ENCODE data around the gene ASB18.

DNA sequence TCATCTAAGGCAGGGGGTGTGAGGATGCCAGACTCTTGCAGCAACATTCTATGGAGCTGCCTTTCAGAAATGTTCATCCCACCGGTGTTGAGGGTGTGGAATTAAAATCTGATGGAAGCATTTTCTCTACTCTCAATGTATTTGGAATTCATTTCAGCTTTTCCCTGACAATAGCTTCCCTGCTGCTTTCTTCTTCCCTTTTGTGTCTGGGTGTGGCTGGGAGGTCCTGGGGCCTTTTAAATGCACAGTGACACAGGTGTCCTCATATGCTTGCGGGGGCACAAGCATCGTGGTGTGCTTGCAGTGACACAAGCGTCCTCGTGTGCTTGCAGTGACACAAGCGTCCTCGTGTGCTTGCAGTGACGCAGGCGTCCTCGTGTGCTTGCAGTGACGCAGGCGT is 43.4 kb upstream of the ASB18 start:
- TF ChIP-seq, protein P1, sequence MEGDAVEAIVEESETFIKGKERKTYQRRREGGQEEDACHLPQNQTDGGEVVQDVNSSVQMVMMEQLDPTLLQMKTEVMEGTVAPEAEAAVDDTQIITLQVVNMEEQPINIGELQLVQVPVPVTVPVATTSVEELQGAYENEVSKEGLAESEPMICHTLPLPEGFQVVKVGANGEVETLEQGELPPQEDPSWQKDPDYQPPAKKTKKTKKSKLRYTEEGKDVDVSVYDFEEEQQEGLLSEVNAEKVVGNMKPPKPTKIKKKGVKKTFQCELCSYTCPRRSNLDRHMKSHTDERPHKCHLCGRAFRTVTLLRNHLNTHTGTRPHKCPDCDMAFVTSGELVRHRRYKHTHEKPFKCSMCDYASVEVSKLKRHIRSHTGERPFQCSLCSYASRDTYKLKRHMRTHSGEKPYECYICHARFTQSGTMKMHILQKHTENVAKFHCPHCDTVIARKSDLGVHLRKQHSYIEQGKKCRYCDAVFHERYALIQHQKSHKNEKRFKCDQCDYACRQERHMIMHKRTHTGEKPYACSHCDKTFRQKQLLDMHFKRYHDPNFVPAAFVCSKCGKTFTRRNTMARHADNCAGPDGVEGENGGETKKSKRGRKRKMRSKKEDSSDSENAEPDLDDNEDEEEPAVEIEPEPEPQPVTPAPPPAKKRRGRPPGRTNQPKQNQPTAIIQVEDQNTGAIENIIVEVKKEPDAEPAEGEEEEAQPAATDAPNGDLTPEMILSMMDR (conservative IDR thresholded peaks at IDR 0.05) = no peak
- no peak for TF ChIP-seq EZH2 (IDR thresholded peaks at IDR 0.05; ENCODE audit: low read depth)
